Hematopoietic multipotent progenitor cell treated with erythropoietin and hydrocortisone succinate and interleukin-3 and kit ligand, for 17 days (in vitro differentiated cells): ENCODE results near the gene TTLL5.
"Not testable (repeated sequence)": the region's sequence is repeated elsewhere in the genome, so short reads cannot be mapped to it uniquely, and the experiment has no call there.

Source experiments
- DNase-seq: peaks from one replicate; pipeline ENCODE4 v3.0.0-alpha.2; 2015; ENCODE audit warnings: low spot score

The TTLL5 gene

DNA sequence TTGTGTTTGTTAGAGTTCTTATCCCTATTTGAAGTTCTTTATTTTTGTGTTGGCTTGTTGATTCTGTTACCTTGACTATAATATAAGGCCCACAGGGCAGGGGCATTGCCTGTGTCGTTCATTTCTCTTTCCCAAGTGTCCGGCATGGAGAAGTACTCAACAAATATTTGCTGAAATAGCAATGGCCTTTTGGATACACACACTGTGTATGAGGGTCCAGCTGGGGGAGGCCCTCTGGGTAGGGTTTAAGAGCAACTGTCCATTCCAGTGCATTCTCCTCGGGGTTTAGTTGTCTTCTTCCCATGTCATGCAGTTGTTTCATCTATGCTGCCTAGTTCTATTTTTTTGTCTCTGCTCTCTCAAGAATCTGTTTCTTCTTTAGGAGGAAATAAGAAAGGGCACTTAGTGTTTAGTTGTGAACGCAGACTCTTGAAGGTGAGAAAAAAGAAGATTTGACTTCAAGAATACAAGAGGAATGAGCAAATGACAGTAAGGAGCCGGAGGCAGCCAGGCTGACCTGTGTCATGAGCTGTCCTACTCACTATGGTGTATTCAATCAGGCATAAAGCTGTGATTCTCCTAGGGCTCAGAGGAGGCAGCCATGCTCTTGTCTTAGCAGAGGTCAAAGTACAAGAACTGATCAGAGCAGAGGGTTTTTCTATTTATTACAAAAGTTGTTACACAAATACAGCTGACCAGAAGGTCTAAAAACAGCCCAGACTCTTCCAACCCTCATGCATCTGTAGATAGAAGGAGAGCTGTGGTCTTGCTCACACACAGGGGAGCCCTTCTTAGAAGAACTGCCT, 10.6 kb upstream of the TTLL5 start:
- DNase-seq: no peak

- DNase-seq: no peak
Observed at GRCh38 chr14:75653563-75653962, 7.5 kb upstream of the TTLL5 start.

GRCh38 chr14:75654127-75654732, 6.8 kb upstream of the TTLL5 start:
- peak; percentile 83 for DNase-seq

DNA sequence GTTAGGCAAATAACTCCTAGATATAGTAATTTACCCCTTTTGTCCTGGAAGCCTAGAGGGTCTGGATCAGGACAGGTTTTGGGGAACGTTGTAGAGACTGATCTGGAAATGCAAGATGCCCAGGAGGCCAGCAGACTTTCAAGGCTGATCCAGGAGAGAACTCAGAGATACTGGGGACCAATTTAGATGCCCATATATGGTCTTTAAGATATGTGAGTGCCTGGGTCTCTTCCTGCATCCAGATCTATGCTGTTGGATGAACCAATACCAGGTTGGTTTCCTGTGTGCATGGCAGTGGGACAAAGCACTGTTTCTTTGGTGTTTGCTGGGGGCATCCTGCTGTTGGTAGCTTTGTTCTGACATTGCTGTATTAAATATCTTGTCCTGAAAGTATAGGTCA, 5.8 kb upstream of the TTLL5 start:
- DNase-seq: no peak

- no peak for DNase-seq
Observed at GRCh38 chr14:75657331-75657730, 3.7 kb upstream of the TTLL5 start.

GRCh38 chr14:75658957-75659356, 2.1 kb upstream of the TTLL5 start:
- DNase-seq: no peak

DNA sequence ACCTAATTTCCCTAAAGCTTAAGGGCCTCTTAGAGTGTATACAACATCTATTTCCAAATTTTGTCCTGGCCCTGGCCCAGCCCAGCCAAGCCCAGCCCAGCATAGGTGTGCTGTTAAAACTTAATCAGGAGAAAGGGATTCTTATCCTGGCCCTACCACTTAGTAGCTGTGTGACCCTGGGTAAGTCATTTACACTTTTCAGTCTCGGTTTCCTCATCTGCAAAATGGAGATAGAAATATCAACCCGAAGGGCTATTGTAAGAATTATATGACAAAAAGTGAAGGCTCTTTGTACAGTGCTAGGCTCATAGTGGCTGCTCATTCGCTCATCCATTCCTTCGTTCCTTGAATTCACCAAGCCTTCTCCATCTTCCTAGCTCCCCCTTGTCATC, 812 bp upstream of the TTLL5 start:
- DNase-seq: no peak

DNA sequence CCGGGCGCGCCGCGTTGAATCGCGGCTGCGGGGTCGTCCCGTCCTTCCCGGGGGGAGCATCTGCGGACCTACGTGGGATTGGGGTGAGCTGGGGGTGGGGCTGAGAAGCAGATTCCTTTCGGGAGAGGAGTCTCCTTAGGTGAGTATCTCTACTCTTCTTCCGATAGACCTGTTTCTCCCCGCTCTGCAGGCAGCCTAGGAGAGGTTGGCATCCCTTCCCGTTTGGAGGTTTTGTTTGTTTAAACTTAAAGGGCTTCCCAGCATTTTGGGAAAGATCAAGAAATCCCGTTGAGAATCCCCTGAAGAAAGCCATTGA, 411 bp downstream of the TTLL5 start:
- DNase-seq: no peak

- DNase-seq: no peak
Observed at GRCh38 chr14:75662966-75663365, 1.9 kb downstream of the TTLL5 start.

DNA sequence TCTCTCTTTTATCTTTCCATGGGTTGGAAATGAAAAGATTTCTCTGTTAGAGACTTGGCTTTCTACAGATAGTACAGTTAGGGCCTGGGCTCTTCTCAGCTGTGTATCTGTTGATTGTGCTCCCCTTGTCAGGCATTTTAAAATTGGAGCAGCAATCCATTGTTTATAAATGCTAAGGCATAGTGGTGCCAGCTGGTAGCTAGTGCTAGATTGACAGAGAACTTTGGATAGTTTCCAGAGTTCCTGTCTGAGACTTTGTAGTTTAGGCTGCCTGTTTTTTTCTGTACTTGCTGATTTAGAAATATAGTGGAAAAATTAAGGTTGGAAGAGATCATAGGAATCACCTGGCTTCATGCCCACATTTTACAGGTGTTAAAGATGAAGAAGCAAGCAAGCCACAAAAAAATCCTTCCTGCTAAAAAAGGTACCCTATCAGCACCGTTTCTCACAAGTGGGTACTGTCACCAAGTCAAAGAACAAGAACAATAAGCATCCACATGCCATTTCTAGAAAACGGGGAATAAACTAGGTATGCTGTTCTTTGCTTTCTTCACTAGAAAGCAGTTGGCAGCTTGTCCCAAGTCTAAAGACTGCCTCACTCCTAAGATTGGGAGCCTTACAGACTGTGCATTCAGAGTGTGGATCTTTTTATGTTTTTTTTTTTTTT, 6.2 kb downstream of the TTLL5 start:
- DNase-seq: no peak

GRCh38 chr14:75672605-75673192, 11.7 kb downstream of the TTLL5 start:
- DNase-seq: no peak

DNA sequence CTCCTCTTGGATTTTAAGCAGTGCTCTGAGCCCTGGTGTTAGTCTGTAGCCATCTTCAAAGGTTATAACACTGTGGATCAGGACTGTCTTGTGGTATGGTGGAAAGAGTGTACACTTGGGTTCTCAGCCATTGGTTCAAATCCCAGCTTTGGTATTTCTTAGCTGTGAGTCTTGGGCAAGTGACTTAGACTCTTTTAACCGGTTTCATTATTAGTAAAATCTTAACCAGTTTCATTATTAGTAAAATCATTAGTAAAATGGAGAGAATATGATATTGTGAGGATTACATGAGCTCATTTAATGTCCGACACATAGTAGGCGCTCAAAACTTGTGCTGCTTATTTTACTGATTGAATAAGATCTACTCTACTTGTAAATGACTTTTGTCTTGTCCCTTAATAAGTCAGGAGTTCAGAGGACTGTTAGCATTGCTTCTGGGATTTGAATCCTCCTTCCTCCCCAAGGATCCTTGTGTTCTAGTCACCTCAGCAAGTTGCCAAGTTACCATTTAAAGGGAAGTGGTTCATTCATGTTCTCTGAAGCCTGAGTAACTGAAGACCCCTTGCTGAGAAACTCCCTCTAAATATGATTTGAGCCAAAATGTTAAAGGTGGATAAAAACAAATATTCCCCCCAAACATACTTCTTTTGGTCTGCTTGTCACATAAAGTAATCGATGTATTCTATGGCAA, 12.4 kb downstream of the TTLL5 start:
- DNase-seq: no peak

DNA sequence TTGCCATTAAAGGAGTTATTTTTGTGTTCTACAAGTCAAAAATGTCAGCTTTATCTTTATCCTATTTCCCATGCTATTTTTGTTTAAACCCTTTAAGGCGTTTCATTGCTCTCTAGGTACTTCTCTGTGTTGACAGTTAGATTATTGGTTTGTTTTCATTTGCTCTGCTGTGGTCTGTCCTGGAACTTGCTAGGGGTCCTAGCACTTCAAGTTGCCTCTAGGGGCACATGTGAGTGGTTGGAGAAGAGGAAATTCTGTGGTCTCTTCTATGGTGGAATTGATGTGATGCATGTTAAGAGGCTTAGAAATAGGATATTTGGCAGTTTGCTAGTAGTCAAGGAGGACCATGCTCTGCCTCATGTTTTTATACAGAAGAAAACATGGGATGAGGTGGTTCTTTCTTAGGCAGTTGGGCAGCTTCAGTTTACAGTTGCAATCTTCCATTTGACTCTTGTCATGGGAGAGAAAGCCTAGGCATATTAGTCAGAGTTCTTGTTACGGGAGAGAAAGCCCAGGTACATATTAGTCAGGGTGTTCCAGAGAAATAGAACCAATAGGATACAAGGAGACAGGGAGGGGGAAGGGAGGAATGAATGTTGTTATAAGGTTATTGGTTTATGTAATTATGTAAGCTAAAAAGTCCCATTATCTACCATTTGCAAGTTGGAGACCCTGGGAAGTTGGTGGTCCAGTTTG, 14.4 kb downstream of the TTLL5 start:
- DNase-seq: no peak

DNA sequence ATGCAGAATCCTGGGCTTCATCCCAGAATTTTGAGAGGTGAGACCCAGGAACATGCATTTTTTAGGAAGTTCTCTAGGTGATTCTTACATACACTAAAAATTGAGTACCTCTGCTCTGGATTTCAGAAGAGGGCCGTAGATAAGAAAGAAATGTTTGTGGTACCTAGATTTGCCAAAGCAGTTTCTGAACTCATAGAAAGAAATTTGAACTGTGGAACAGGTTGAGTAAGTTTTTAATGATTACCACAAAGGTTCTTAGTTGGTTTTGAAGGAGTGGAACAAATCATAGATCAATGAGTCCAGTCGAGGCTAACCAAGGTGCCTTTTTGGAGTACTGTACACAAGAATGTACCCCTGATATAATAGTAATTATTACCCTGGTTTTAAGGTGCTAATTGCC, 24.9 kb downstream of the TTLL5 start:
- no peak for DNase-seq

DNA sequence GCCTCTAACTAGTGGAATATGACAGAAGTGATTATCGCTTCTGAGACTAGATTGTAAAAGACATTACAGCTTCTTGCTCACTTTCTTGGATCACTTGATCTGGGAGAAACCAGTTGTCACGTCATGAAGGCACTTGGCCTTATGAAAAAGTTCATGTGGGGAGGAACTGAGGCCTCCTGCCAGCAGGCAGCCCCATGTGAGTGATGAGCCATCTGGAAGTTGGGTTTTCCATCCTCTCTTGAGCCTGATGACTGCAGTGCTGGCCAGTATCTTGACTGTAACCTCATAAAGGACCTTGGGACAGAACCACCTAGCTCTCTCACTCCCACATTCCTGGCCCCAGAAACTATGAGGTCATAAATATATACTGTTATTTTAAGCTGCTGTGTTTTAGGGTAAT, 28.0 kb downstream of the TTLL5 start:
- no peak for DNase-seq

DNA sequence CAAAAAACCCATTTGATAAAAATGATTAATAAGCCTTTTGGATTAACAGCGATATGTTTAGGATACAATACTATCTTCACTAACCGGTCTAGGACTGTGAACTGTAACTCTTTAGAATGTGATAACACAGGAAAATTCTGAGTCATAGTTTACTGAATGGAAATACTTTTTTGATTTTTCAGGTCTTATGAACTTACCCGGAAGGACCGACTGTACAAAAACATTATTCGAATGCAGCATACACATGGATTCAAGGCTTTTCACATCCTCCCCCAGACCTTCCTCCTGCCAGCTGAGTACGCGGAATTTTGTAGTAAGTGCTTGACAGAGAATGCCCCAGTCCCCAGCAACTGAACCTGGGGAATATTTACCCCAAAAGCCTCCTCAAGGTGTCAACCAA, 29.0 kb downstream of the TTLL5 start:
- DNase-seq: no peak

GRCh38 chr14:75695025-75695424, 34.0 kb downstream of the TTLL5 start:
- DNase-seq: not testable (repeated sequence)

GRCh38 chr14:75697386-75697785, 36.3 kb downstream of the TTLL5 start:
- no peak for DNase-seq

DNA sequence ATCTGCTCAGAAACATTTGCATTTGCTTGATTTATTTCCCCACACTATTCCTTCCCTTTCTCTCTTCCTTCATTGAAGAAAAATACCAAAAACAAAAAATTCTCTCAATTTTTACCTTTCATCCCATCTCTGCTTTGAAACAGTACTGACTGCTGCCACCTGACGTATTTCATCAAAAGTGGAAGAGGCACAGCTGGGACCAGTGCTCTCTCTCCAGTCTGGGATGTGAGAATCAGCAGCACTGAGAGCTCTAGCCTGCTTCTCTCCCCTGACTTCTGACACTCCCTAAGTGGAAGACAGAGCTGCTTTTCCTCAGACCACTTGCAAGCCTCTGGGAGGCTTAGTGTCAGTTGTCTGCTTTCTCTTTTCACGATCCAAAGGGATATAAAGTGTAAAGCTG, 36.9 kb downstream of the TTLL5 start:
- no peak for DNase-seq

DNA sequence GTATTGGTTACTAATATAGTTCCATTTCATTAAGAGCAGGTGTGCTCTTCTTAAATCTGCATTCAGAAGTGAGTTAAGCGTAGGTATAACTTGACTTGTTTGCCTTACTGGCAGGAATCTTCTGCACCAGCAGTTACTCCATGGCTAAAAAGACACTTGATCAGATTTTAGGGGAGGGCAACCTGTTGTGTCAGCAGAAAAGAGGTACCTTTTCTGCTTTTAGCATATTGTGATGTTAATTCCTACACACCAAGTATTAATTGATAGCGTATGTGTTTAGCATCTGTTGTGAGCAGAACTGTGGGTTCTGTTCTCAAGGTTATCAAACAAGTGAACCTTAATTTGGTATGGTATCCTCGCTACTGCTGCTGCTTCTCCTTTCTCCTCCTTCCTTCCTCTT, 38.3 kb downstream of the TTLL5 start:
- no peak for DNase-seq

- no peak for DNase-seq
Observed at GRCh38 chr14:75700295-75700694, 39.2 kb downstream of the TTLL5 start.

DNA sequence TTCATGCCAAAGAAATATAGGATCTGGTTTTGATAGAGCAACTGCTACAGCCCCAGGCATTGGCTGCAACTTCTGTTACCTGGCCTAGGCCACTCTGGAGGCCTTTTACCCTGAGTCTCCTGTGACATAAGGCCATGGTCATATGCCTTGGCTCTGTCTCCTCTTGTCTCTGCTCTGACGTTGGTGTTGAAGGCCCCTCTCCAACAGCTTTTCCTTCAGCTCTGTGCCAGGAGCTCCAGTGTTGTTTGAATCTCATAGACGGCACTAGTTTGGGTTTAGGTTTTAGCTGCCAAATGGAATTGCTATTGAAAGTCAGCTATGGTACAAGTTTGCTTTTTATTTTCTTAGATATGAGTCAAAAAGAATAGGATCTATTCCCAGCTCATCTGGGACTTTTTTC, 41.1 kb downstream of the TTLL5 start:
- DNase-seq: no peak
